ENCODE measurements around the gene TPPP.

Gene TPPP

GRCh38 chr5:639584-640213 is 53.5 kb downstream of the TPPP start:
- Histone ChIP-seq H3K27ac (ENCODE audit: extremely low read depth, low read depth, low read length) (no peak overlapping the region), H3K9me3 (ENCODE audit: control insufficient read depth, insufficient read depth, low read depth, low read length) (no peaks in the 10 kb centered on the region), H3K4me1 (ENCODE audit: control insufficient read depth, insufficient read depth, low read length) (no peaks in the 10 kb centered on the region), H3K4me3 (ENCODE audit: low read depth, low read length) (no peak overlapping the region), H3K36me3 (ENCODE audit: control insufficient read depth in 2 of 2, insufficient read depth in 1 of 2, low read length in 2 of 2) (peaks cover 25 to 96% of the 10 kb centered on the region in 2 experiments)
- TF ChIP-seq YY2 (tag by site-specific recombination; IDR thresholded peaks at IDR 0.05): no peak
- no peak for TF ChIP-seq YY1 (tag by site-specific recombination; IDR thresholded peaks at IDR 0.05)
- no peak for TF ChIP-seq ZNF600 (tag by site-specific recombination; IDR thresholded peaks at IDR 0.05)
- no peak for TF ChIP-seq PRDM4 (tag by site-specific recombination; IDR thresholded peaks at IDR 0.05)
- TF ChIP-seq ZBTB44 (tag by site-specific recombination; IDR thresholded peaks at IDR 0.05): no peak
- no peak for TF ChIP-seq ZNF202 (tag by site-specific recombination; IDR thresholded peaks at IDR 0.05; ENCODE audit: borderline replicate concordance)
- no peak for TF ChIP-seq ZNF449 (tag by site-specific recombination; IDR thresholded peaks at IDR 0.05)
- TF ChIP-seq ZNF169 (tag by site-specific recombination; IDR thresholded peaks at IDR 0.05): no peak
- no peak for TF ChIP-seq SALL2 (tag by site-specific recombination; IDR thresholded peaks at IDR 0.05; ENCODE audit: borderline replicate concordance)
- ChIA-PET CTCF (interaction anchor here (0.6 to 1.3 kb wide), 2 partner anchors 18 to 30 kb away, joined by 5 to 6 read pairs; no protein-coding TSS in a partner anchor), POLR2A (no interaction called here)

GRCh38 chr5:639253-639530 is 54.0 kb downstream of the TPPP start:
- TF ChIP-seq ZNF670 (tag by site-specific recombination; IDR thresholded peaks at IDR 0.05; ENCODE audit: low read depth) (no peak), ZNF624 (tag by site-specific recombination; IDR thresholded peaks at IDR 0.05) (no peak), TSHZ1 (tag by site-specific recombination; IDR thresholded peaks at IDR 0.05; ENCODE audit: borderline replicate concordance) (no peak), ZNF354C (tag by site-specific recombination; IDR thresholded peaks at IDR 0.05; ENCODE audit: borderline replicate concordance, low read depth) (no peak), ZNF521 (tag by site-specific recombination; IDR thresholded peaks at IDR 0.05) (no peak), HOXD13 (CRISPR knock-in tag; IDR thresholded peaks at IDR 0.05; ENCODE audit: borderline replicate concordance) (no peak), ZNF155 (tag by site-specific recombination; IDR thresholded peaks at IDR 0.05) (no peak), ZNF19 (tag by site-specific recombination; IDR thresholded peaks at IDR 0.05; ENCODE audit: low read depth) (no peak), KLF8 (tag by site-specific recombination; IDR thresholded peaks at IDR 0.05) (no peak), ZNF585B (tag by site-specific recombination; IDR thresholded peaks at IDR 0.05) (no peak), ZNF362 (tag by site-specific recombination; IDR thresholded peaks at IDR 0.05) (no peak), ZNF248 (tag by site-specific recombination; IDR thresholded peaks at IDR 0.05) (no peak), ZNF664 (tag by site-specific recombination; IDR thresholded peaks at IDR 0.05) (no peak), ATF2 (tag by site-specific recombination; IDR thresholded peaks at IDR 0.05; ENCODE audit: low read depth) (no peak), MYNN (tag by site-specific recombination; IDR thresholded peaks at IDR 0.05; ENCODE audit: borderline replicate concordance) (no peak)
- ChIA-PET CTCF (no interaction called here), POLR2A (no interaction called here)
- H3K4me3 ChIP-seq (ENCODE audit: low read depth, low read length): no peak overlapping the region
- peaks cover 26 to 96% of the 10 kb centered on the region in 2 experiments for H3K36me3 ChIP-seq (ENCODE audit: control insufficient read depth in 2 of 2, insufficient read depth in 1 of 2, low read length in 2 of 2)
- no peaks in the 10 kb centered on the region for H3K9me3 ChIP-seq (ENCODE audit: control insufficient read depth, insufficient read depth, low read depth, low read length)
- no peak overlapping the region for H3K27ac ChIP-seq (ENCODE audit: extremely low read depth, low read depth, low read length)
- H3K4me1 ChIP-seq (ENCODE audit: control insufficient read depth, insufficient read depth, low read length): no peaks in the 10 kb centered on the region

Measured in HEK293 (cell line).